ENCODE results near the gene CSAG2. TPM values are rescaled to one million over a fixed set of nuclear protein-coding genes. Genes with fewer than 3 reads are reported as not detected.

CSAG2 gene
- polyA plus RNA-seq, 1 donor, result not detected

DNA sequence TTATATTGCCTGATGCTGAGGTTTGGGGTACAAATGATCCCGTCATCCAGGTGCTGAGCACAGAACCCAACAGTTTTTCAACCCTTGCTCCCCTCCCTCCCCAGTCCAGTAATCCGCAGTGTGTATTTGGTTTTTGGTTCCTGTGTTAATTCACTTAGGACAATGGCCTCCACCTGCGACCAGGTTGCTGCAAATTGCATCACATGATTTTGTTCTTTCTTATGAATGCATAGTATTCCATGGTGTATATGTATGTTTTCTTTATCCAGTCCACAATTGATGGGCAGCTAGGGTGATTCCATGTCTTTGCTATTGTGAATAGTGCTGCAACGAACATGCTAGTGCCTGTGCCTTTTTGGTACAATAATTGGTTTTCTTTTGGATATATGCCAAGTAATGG lies 46.0 kb downstream of the CSAG2 start:
- no peak for DNase-seq (ENCODE audit: low read depth)

DNA sequence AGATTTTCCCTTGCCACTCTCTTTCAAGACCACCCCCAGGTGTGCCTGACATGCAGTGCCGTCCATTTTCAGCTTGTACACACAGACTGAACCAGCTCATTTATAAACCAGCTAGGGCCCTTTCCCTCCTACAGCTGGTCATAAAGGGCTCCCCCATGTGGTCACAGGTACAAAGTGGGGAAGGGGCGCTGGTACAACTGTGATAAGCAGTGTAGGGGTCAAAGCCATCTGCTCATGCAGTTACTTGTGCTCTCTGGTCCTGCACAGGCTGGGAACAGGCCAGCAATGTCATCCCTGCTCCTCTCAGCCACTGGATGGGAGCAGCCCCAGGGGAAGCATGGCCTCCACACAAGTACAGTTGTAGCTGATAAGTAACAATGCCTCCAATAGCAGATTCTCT lies 50.8 kb downstream of the CSAG2 start:
- DNase-seq (ENCODE audit: low read depth), result no peak

Other genes starting within 250 kb of the CSAG2 start
- 1.3 TPM for gene GABRQ, start 71.4 kb downstream of the CSAG2 start, polyA plus RNA-seq (ENCODE audit: insufficient read length)
- not detected for gene MAGEA3, start 10.5 kb downstream of the CSAG2 start, polyA plus RNA-seq (ENCODE audit: insufficient read length)
- not detected for gene MAGEA2B, start 5.4 kb upstream of the CSAG2 start, polyA plus RNA-seq (ENCODE audit: insufficient read length)
- gene CSAG1, start 24.4 kb upstream of the CSAG2 start, polyA plus RNA-seq (ENCODE audit: insufficient read length), result not detected
- gene MAGEA12, start 24.5 kb upstream of the CSAG2 start, polyA plus RNA-seq (ENCODE audit: insufficient read length), result not detected
- not detected for gene MAGEA2, start 44.6 kb upstream of the CSAG2 start, polyA plus RNA-seq (ENCODE audit: insufficient read length)
- not detected for gene CSAG3, start 49.9 kb upstream of the CSAG2 start, polyA plus RNA-seq (ENCODE audit: insufficient read length)
- gene MAGEA6, start 60.4 kb upstream of the CSAG2 start, polyA plus RNA-seq (ENCODE audit: insufficient read length), result not detected
- gene CETN2, start 121.5 kb upstream of the CSAG2 start, polyA plus RNA-seq (ENCODE audit: insufficient read length), result 27.9 TPM
- gene NSDHL, start 121.8 kb upstream of the CSAG2 start, polyA plus RNA-seq (ENCODE audit: insufficient read length), result 12.5 TPM
- 13.1 TPM for gene ZNF185, start 188.8 kb upstream of the CSAG2 start, polyA plus RNA-seq (ENCODE audit: insufficient read length)

Data from forelimb muscle (tissue), 1 donor.